CD4-positive, alpha-beta T cell treated with Interleukin-15 for 1 hour (primary cell): ENCODE results near the gene GRM8.

Source experiments
- DNase-seq: peaks from one replicate; pipeline ENCODE4 v3.0.0-alpha.2; 2020

Gene GRM8

DNA sequence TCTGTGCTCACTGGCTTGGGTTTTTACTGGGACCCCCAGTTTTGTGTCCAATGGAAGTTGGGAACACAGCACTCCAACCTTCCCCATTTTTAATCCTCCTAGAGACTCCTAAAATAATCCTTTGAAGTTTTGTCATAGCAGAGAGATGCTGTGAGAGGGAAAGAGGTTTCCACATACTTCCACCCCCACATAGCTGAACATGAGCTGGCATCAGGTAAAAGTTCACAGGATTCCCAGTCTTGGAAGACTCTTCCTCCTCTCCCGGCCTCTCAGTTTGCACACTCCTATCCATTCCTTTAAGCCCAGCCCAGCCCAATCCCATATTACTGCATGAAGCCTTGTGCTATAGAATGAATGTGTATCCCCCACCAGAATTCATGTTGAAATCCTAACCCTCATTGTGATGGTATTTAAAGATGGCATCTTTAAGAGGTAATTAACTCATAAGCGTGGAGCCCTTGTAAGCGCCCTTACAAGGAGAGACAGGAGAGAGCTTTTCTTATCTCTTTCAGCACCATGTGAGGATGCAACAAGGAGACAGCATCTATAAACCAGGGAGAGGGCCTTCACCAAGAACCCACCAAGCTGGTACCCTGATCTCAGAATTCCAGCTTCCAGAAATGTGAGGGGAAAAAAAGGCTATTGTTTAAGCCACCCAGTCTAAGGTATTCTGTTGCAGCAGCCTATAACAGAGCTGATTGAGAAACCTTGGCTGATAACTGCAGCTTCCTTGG is 22.4 kb downstream of the GRM8 start:
- no peak for DNase-seq

DNA sequence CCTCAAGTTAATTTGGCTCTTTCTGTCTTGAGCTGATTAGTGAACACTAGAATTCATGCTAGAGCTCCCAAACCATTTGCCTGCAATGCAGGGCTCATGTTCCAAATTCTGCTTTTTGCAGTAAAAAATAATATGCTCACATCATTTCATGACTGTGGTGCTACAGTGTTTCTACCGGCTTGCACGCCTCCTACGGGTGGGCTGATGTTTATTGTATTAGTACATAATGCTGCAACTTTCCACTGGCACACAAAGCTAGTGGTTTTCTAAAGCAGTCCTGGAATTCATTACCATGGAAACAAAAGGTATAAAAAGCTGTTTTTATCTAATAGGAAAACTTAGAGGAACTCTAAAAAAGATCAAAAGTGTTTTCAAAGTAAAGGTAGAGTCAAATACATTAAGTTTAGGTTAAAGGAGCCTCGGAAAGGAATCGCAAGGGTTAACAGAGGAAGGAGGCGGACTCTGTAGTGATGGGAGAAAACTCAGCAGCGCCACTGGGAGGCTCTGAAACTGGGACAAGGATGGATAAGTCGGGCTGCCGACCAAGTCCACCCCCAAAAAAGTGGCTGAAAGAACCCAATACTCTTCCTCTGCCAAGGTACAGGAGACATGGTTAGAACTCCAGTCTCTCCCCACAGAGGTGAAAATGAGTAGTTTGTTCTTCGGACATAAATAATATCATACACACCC is 25.9 kb downstream of the GRM8 start:
- no peak for DNase-seq

DNA sequence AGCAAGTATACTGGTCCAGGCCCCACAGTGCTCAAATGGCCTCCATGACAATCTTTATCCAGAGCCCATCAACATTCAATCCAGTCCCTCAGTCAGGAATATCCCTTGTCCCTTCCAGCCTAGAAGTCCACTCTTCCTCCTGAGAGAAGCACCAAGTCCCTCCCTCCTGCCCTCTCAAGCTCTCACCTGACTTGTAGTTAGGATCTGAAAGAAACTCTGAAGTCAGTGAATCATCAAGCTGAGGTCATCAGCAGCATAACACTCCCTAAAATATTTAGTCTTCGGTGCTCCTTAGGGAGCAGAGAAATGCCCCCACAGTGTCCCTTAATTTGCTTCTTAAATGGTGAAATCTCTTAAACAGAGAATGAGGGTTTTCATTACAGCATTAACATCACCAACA is 31.0 kb downstream of the GRM8 start:
- no peak for DNase-seq

DNA sequence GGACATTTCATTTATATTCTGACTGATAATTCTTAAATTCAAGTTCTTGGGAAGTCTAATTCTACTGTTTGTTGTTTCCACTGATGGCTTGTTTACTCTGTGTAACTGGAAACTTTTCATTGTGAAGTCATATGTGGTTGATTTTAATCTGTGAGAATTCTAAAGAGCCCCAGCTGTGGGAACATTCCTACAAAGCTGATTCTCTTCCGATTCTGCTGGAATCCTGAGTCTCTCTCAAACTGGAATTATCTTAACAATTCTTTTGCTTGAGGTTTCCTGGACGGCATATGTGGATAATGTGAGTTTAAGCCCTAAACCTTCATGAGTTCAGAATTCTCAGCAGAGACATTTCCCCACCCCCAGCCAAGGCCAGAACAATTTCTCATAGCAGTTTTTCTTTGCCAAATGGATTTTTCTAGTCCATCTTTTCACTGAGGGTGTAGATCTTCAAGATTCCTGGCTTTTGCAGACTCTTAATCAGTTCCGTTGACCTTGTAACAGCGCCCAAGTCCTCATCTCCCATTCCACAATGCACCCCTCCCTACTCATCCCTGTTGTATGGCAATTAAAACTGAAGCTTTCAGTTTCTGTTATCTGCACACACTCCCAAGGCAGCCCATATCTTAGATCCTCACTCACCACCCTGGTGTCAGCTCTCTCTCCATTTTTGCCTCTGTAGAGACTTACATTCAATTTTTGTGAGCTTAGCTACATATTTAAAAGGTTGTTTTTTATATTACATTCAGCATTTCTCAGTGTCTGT is 37.6 kb downstream of the GRM8 start:
- no peak for DNase-seq

DNA sequence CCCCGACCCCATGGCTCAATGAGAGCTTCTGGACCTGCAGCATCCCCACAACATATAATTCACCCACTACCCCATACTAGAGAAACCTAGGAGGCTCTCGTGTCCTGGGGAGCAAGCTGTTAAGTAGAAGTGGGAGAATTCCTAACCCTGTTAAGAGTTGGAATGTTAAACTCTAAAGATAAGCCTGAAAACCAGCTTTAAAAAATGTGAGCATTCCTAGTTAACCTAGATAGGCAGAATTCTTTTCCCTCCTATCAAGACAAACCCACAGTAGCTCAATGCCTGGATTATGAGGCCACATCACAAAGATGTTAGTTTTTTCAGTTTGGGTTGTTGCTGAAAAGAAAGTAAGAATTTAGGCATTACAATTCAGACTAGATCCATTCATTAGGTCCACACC is 42.9 kb downstream of the GRM8 start:
- DNase-seq = no peak

DNA sequence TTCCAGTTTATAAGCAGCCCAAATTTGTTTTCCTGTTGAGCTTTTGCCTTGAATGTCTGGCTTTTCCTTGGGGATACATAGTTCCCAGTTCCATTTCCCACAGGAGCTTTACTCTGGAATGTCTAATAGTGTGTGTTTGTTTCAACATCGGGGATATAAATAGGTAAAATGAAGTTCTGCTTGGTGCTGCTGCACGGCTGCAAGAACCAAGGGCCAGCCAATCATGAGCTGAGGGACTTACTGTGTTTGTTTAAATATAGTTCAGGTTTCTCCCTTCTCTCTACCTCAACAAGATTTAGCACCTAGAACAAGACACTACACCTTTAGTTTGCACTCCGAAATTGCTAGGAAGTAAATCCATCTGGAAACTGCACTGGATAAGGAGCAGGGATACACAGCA is 43.9 kb downstream of the GRM8 start:
- no peak for DNase-seq

DNA sequence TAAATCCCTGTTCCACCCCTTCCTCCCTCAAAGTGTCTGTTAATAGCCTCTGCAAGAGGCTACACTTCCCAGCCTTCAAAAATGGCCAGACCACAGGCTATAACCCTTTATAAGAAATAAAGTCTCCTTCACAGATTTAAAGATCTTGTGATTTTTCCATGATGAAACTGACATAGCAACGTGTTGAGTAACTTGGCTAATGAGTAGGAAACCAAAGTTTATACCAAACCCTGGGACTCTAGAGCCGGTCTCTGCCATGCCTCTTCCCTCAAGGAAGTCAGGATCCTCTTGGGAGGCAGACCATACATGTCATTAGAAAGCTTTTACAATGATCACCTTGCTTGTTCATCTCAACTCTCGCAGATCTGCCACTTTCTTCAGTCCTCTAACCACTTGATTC is 44.4 kb downstream of the GRM8 start:
- DNase-seq = no peak

DNA sequence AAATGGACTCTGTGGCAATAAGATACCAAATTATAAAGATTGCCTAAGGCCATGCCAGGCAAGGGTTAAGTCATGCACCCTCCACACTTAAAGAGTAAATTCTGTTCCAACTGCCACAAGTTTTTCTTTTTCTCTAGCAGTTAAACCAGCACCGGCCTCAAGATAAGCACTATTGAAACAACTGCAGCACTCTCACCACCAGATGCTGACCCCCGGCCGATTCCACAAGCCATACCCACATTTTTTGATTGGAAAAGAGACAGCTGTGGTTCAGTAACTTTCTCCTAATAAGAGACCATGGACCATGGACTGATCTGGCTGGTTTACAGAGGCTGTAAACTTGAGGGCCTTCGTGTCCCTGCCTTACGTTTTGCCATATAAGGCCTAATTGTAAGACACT is 44.9 kb downstream of the GRM8 start:
- DNase-seq = no peak

DNA sequence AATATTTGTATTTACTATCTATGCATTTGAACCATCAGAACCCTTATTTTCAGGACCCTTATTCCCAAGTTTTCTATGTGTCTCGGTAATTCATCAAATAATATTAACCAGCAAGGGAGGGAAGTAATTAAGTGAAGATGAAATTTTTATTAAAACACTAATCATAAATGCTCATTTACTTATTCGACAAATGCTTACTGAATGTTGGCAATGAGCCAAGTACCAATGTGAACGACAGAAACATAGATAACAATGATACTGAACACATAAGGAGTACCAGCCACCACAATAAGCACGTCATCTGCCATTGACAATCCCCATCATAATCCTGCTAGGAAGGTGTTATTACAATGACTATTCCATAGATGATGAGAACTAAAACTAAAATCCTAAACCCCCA is 45.5 kb downstream of the GRM8 start:
- no peak for DNase-seq

DNA sequence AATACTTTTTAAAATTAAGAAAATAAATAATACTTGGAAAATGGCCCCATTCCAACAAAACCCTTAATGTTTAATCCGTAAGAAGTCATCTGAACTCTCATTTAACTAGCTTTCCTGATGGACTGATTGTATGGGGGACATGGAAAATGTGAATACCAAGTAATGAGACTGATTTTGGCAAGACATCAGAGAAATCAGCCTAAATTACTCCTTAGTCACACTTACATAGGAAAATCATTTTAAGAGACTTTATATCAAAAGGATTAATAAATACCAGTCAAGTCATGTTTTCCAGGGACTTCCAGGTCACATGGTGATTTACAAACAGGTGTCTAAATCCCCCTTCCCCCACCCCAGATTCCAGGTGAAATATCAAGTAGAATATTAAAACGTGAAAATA is 58.2 kb downstream of the GRM8 start:
- no peak for DNase-seq

DNA sequence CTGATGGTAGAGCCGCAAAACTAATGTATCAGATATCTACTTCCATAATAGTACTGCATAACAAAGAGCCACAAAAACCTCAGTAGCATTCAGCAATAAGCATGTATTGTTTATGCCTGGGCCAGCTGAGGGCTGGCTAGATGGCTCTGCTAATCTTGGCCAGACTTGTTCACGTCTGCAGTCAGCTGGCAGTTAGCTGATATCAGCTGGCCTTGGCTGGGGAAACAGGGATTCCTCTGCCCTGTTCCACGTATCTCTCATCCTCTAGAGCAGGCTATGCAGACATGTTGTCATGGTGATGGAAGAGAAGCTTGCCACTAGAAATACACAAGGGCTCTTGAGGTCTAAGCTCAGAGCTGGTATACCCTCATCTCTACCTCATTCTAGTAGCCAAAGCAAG is 62.9 kb downstream of the GRM8 start:
- DNase-seq = no peak

DNA sequence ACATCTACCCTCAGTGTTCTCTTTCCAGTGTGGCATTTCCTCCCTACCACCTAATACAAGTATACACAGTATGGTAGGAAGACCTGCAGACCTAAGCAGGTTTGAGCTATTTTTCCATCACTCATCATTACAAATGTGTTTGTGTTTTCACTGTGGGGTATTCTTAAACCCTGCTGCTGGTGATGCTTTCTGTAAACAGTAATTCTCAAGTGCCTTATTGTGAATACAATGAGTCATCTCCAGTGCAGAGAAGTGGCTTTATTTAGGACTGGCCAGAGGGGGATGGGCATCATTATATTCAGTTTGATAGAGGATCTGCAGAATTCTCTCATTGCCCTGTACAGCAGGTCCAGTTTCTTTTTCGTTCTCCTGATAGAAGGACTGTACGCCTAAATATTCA is 63.7 kb downstream of the GRM8 start:
- DNase-seq = no peak

DNA sequence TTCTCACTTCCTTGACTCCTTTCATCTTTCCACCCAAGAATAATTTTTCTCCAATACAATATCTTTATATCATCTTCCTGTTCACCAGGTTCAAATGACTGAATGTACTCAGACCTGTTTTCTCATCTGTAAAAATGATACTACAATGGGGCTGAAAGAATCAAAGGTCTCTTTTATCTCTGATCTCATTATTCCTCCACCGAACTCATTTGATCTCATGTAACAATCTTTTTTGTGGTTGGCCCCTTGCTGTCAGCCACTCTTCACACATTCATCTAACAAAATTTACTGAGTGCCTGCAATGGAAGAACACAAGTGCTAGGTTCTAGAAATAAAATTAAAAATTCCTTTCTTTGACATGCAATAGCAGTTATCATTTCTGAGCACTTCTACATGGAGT is 65.0 kb downstream of the GRM8 start:
- no peak for DNase-seq

DNA sequence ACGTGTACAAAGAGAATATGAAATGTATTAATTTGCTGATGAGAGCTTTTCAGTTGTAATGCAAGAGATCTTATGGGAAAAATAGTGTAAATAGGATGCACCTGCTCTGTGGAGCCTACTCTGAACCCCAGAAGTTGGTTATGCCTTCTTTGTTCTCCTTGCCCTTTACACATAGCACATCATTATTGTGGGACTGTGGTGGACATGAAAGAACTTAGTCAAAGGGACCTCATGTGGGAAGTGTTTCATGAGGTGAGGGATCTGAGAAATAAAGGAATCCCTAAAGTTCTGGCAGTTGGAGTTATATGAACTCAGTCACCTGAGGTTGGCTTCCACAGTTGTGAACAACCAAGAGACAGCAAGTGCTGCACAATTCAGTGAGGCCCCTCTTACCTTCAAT is 66.1 kb downstream of the GRM8 start:
- DNase-seq = no peak

DNA sequence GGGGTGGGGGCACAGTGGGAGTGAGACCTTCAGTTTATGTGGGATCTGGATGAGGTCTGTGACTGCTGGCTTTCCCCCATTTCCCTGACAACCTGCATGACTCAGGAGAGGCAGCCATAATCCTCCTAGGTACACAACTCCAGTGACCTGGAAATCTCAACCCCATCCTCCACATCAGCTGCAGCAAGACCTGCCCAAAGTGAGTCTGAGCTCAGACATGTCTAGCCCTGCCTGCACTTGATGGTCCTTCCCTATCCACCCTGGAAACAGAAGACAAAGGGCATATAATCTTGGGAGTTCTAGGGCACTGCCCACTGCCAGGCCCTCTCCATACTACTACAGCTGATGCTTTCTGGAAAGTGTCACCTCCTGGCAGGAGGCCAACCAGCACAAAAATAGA is 75.6 kb downstream of the GRM8 start:
- no peak for DNase-seq

DNA sequence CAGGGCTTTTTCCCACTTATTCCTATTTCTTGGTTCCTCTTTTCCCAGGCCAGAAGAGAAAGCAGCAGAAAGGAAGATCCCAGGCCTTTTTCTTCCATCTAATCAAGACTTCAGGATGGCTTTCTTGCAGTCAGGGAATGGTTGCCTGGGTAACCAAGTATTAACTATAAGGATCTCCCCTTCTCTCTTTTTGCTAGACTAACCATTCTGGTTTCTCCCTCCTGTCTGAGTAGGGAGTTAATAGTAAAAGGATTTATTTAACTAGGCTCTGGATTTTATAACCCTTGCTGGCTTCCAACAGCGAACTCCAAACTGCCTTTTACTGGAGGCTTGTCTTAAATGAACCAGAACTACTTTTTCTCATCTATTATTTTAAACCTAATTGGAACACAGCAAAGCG is 90.4 kb downstream of the GRM8 start:
- no peak for DNase-seq

DNA sequence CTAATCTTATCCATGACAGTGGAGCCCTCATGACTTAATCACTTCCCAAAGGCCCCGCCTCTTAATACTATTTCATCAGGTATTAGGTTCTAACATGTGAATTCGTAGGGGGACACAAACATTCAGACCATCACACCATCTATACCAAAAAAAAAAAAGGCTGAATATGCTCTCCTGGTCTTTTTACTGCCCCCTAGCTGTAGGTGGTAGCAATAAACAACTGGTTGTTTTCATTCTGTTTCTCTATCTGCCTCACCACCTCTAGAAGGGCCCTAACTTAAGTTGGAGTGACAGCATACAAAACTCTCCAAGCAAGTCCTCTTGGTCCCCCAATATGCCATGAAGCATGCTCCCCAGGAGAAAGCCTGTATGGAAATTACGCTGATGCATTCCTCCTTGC is 94.1 kb downstream of the GRM8 start:
- no peak for DNase-seq

DNA sequence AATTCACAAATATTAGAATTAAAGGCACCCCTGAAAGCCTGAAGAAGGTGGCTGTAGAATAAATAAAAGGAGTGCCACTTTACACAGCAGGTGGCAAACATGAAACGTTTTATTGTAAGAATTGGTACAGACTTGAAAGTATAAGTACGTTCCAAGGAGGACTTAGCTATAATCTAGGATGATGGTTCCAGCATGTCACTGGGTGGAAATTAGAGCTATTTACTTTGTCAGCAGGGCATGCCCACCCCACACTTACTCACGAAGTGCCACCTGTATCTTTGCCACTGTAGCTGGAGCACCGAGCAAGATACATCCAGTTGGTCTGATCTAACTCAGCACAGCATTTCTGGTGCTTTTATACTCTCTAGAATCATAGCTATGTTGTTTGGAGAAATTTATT is 97.8 kb downstream of the GRM8 start:
- no peak for DNase-seq

DNA sequence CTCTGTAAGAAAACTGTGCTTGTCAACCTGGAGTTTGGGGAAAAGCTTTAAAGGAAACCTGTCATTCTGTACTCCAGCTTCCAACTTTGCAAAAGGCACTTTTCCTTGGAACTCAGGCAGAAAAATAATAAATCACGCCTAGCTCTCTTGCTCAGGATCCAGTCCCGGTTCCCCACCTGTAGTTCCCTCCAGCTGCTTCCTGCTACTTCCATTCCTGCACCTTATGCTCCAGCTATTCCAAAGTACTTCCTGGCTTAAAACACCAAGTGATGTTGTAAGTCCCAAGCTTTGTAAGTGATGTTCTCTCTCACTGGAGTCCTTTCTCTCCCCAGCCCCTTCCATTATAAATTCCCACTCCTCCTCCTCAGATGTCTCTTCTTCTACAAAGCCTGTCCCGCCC is 98.6 kb downstream of the GRM8 start:
- DNase-seq = no peak

DNA sequence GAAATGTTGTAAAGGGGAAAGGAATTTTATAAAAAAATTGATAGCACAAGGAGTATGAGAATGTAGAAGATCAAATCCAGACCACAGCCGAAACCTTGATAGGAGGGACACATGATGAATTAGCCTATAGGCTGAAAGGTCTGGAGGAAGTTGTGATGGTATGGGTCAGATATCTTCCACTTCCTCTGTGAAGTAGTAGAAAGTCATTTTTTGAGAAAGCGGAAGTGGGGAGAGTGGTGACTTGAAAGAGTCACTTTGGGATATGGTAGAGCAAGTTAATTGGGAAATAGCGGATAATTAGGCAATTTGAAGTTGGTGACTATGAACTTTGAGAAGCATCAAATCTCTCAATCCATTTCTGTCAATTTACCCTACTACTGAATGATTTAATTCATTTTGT is 99.4 kb downstream of the GRM8 start:
- no peak for DNase-seq

DNA sequence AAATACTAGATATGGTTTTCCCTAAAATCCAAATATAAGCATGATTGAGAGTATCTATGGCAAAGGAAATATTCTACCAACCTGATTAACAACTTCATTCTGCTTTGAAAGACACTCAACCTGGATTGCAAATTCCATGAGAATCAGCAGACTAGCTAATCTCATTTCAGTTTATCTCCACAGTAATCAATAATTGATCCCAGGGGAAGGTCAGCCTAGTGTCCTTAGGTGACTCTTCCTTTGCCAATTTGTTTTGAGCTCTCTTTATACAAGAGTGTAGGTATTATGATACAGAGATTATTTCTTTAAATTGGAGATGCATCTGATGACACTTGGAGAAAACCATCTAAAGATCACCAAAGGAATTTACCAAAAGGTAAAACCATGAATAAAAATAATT is 100.3 kb downstream of the GRM8 start:
- DNase-seq = no peak

DNA sequence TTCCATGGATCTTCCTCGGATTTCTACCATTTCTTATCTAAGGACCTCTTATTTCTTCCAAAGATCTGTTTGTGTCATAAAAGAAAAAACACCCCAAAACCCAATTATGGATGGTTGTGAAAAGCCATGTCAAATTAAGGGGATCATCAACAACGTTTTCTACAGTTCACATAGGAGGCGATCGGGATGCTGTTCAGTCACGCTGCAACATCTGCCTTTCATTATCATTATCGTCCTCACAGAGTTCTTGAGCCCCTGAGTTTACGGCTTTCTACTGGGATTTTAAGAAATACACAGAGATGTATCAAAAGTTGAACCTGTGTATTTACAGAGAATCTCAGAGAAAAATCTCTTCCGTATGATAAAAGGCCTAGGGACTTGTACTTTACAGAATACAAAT is 101.4 kb downstream of the GRM8 start:
- DNase-seq = no peak

DNA sequence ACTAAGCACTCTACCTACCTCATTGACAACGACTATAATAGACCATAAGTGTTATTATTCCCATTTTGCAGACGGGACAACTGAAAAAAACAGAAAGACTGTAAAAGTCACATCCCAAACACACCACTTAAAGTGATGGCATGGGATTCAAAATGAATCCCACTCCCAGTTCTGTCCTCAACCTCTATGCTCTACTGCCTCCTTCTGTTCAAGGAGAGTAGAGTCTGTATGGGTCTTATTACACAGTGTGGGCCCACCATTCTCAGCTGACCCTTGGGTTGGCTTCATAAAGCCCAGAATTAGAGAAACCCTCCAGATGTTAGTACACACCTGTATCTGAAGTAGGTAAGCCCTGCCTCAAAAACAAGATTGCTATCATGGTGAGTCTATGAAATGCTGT is 102.2 kb downstream of the GRM8 start:
- no peak for DNase-seq
